ENCODE measurements around the gene FNDC3A.
"Not testable (repeated sequence)": the region's sequence is repeated elsewhere in the genome, so short reads cannot be mapped to it uniquely, and the experiment has no call there.

FNDC3A gene

GRCh38 chr13:49140910-49141611, 165.3 kb downstream of the FNDC3A start:
- no peak for DNase-seq (ENCODE audit: low spot score)

GRCh38 chr13:49146950-49147355, 171.2 kb downstream of the FNDC3A start:
- DNase-seq (ENCODE audit: low spot score): no peak

- DNase-seq (ENCODE audit: low spot score): no peak
These were observed 172.7 kb downstream of the FNDC3A start for GRCh38 chr13:49148405-49148804.

- DNase-seq (ENCODE audit: low spot score): not testable (repeated sequence)
These were observed 182.4 kb downstream of the FNDC3A start for GRCh38 chr13:49157955-49158584.

DNA sequence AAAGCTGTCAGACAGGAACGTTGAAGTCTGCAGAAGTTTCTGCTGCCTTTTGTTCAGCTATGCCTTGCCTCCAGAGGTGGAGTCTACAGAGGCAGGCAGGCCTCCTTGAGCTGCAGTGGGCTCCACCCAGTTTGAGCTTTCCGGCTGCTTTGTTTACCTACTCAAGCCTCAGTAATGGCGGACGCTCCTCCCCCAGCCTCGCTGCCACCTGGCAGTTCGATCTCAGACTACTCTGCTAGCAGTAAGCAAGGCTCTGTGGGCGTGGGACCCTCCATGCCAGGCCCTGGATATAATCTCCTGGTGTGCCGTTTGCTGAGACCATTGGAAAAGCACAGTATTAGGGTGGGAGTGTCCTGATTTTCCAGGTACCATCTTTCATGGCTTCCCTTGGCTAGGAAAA, 187.4 kb downstream of the FNDC3A start:
- not testable (repeated sequence) for DNase-seq (ENCODE audit: low spot score)

- no peak for DNase-seq (ENCODE audit: low spot score)
These were observed 189.0 kb downstream of the FNDC3A start for GRCh38 chr13:49164712-49165111.

DNA sequence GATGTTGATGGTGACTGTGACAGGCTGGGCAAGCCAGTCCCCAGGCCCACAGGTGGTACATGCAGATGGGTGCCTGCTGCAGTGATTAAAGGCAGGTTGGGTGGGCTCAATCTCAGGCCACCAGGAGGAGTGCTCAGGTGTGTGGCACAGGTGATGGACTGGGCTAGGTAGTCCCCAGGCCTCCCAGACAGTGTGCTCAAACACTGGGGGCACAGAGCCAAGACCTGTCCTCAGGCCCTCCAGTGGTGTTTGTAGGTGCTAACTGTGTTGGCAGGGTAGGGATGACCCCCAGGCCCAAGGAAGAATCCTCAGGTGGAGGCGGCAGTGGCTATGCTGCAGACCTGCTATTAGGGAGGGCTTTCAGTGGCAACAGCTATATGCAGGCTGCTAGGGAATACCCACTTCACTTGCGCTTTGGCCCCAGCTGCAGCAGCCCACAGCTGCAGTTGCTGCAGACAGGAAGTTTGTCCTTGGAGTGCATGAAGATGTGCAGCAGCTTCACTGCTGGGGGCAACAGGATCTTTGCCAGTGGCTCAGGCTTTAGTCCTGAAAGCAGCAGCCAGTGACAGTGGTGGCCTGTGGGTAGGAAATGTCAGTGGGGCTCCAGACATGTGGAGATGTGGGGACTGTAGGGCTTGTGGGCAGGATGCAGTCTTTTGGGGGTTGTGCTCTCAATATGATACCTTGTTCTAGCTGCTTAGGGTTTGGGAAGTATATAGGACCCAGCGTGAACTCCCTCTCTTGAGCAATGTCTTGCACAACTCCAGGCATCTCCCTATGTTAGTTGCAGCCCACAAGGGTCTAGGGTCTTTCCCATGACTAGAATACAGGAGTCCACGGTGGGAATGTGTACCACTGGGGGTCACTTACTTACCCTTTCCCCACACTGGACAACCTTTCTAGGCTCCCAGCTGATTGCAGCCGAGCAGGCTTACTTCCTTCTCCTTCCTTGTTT, 190.4 kb downstream of the FNDC3A start:
- no peak for DNase-seq (ENCODE audit: low spot score)

DNA sequence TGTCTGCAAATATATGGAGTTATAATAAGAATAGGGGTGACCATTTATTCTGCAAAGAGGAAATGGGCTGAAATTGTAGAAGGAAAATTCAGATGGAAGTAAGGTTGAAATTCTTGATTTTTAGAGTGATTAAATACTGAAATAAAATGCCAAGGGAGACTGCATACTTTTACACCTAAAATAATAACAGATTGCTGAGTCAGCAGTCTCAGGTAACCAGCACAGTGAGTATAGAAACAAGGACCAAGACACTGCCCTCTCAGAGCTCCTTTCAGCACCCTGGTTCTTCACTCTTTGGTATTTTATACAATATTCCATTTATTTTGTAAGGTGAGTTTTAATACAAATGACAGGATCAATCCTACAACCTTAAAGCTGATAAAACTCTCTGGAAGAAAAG, 195.6 kb downstream of the FNDC3A start:
- DNase-seq (ENCODE audit: low spot score): no peak

DNA sequence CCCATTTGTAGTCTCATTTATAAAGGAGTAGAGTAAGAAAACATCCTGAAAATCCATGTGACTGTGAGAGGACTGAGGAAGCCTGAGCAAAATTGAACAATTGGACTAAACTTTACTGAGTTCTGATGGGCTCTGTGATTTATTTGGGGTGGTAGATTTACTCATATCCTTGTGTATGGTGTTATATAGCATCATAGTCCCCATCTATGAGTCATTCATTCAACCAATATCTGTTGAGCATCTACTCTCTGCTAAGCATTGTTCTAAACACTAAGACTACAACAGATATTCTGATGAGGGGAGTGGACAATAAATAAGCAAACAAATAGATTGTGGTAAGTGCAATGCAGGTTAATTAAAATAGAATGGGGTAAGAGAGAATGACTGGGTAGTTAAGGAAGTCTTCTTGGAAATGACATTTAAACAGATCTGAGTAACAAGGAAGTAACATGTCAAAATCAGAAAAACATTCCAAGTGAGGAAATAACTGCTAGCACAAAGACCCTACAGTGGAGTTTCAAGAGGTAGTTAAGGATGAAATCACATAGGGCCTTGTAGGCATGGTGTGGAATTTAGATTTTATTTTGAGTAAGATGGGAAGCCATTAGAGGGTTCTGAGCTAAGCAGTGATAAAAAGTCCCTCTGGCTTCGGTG, 208.1 kb downstream of the FNDC3A start:
- DNase-seq (ENCODE audit: low spot score): no peak

DNA sequence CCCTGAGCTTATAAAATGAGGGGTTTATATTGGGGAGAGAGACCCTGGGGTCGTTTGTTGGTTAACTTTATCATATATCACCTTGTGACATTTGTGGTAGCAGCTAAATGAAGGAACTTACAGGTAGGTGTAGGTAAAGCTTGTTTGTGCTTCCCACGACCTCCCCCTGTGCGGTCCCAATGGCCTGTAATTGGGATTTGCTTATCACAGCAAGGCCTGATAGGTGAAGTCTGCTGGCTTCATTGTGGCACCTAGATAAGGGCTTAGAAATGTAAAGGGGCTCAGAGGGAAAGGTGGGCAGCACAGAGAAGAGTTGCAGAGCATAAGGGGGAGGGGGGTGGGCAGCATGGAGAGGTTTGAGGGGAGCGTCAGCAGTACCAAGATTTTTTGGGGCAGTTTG, 208.9 kb downstream of the FNDC3A start:
- DNase-seq (ENCODE audit: low spot score): no peak

GRCh38 chr13:49185264-49185663, 209.6 kb downstream of the FNDC3A start:
- no peak for DNase-seq (ENCODE audit: low spot score)

DNA sequence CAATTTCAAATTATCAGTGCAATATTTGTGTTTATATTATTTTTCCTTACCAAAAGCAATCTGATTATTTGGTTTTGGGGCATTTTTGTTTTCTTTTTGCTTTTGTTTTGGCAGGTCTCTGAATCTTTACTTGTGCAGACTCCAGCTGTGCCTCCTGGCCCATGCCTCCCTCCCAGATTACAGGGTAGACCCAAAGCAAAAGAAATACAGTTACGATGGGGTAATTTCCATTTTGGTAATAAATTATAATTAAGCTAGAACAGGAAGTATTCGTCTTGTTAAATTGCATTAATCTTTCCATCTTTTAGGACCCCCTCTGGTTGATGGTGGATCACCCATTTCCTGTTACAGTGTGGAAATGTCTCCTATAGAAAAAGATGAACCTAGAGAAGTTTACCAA, 215.2 kb downstream of the FNDC3A start:
- no peak for DNase-seq (ENCODE audit: low spot score)

GRCh38 chr13:49206641-49207040, 230.9 kb downstream of the FNDC3A start:
- no peak for DNase-seq (ENCODE audit: low spot score)

DNA sequence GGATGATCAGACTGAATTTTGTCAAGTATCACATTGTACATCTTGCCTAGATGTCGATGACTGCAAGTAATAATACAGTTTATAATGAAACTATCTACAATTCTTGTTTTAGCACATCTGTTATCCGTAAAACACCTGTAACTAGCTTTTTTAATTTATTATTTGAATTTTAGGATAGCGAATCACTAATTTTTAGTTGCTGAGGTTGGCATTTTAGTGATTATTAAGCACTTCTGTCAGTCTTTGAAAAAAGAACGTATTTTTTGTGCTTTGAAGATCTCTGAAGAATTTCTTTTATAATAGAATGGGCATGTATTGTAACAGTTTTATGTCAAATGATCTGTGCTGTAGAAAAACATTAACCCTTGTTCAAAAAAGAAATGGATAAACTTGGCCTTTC, 232.9 kb downstream of the FNDC3A start:
- no peak for DNase-seq (ENCODE audit: low spot score)

DNA sequence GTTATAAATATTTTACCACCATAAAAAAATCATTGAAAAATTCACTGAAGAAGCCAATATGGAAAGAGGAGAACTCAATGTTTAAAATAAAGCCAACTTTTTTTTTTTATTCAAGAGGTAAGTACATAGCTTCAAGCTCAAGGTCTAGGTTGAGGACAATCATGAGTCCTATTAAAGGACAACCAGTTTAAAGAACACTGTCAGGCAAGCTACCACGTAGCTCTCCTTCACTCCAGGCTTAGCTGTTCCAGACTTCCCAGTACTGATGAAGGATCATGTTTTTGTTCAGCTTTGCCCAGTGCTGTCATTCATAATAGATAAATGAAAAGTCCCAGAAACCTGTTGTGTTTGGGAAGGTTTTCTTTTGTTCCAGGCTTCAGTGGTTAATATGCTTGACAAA, 234.4 kb downstream of the FNDC3A start:
- DNase-seq (ENCODE audit: low spot score): no peak

DNA sequence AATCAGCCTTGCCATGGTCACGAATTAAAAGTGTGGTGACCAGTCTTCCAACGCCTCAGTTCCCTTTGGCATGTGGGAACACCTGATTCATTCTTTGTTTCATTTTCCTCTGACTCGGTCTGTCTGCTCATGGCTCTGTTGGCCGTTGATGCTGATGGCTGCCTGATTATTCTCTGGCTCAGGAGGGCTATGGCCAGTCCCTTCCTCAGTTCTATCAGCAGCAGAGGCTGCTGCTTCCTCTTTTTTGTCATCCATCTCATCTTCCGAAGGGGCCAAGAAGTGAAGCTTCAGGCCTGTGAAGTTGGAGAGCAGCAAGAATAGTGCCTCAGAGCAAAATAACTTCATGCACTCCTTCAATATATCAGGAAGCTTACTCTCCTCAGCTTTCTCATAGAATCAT, 235.0 kb downstream of the FNDC3A start:
- DNase-seq (ENCODE audit: low spot score): no peak

- DNase-seq (ENCODE audit: low spot score): no peak
These were observed 237.8 kb downstream of the FNDC3A start for GRCh38 chr13:49213539-49213938.

DNA sequence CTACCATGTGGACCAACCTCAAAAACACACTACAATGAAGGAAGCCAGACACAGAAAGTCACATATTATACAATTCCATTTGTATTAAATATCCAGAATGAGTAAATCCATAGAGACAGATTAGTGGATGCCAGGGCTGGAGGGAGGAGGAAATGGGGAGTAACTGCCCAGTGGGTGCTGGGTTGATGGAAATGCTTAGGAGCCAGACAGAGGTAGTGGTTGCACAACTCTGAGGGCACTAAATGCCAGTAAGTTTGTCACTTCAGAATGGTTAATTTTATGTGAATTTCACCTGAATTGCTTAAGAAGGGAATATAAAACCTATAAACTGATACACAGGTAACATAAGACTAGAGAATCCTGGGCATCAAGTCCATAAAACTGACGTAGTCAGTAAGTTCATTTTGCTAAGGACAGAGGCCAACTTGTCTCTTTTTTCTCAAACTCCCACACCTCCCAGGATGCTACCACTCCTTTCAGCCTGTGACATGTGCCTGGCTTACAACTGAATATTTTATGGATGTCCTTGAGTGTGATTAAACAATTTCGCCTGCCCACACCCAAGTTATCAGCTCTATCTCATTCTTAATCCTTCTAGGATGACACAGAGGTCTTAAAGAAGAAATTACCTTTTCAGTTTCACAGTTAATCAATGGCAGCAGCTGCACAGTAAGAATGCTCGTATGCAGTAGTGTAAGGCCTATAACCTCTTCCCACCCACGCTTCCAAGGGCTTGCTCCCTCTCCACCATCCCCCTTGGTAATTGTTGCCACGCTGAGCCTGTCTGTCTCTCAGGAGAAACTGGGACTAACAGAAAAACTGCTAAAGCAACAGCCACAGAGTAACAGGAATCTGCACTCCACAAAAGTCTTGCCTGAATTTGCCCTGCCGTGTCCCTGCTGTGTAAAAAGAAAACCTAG, 238.5 kb downstream of the FNDC3A start:
- DNase-seq (ENCODE audit: low spot score): no peak

GRCh38 chr13:49214917-49215376, 239.2 kb downstream of the FNDC3A start:
- no peak for DNase-seq (ENCODE audit: low spot score)

GRCh38 chr13:49216334-49216733, 240.6 kb downstream of the FNDC3A start:
- no peak for DNase-seq (ENCODE audit: low spot score)

- DNase-seq (ENCODE audit: low spot score): no peak
These were observed 242.3 kb downstream of the FNDC3A start for GRCh38 chr13:49217962-49218492.

All from cerebellar cortex (tissue), 1 donor.